Activated naive CD8-positive, alpha-beta T cell treated with anti-CD3 and anti-CD28 coated beads for 36 hours (primary cell): Measurements from ENCODE around the gene SEMA3F. TPM values are rescaled to one million over a fixed set of nuclear protein-coding genes. Genes with fewer than 3 reads are reported as not detected.

Experiments used
- DNase-seq: peaks from one replicate; pipeline ENCODE4 v3.0.0; 2021
- H3K27ac Mint-ChIP-seq: one replicate; pipeline ENCODE4 v1.8.0; 2022; ENCODE audit warnings: mild to moderate bottlenecking, moderate library complexity, mixed read lengths
- H3K27me3 Mint-ChIP-seq: one replicate; pipeline ENCODE4 v1.8.0; 2022; ENCODE audit warnings: mild to moderate bottlenecking, mixed read lengths
- H3K36me3 Mint-ChIP-seq: one replicate; pipeline ENCODE4 v1.8.0; 2021; ENCODE audit warnings: mild to moderate bottlenecking, mixed read lengths
- H3K4me1 Mint-ChIP-seq: one replicate; pipeline ENCODE4 v1.8.0; 2021; ENCODE audit warnings: mixed read lengths
- H3K4me3 Mint-ChIP-seq: one replicate; pipeline ENCODE4 v1.8.0; 2022; ENCODE audit warnings: mild to moderate bottlenecking, moderate library complexity, mixed read lengths
- H3K9me3 Mint-ChIP-seq: one replicate; pipeline ENCODE4 v1.8.0; 2022; ENCODE audit warnings: mixed read lengths
- total RNA-seq, 2 experiments: library from RNA; stranded (reverse); gene quantifications; one replicate each; pipeline ENCODE4 v1.2.3, GENCODE V29; 2021

Gene SEMA3F
- under 1 TPM; 0.10 to 0.28 TPM for total RNA-seq

- H3K4me3 Mint-ChIP-seq: peak within 1 kb of the TSS; percentile 65
Observed at GRCh38 chr3:50154840-50155490, at the start of gene SEMA3F. Gene SEMA3F, plus strand, starts transcription at chr3:50155324. Its CDS starts 4,299 bp downstream, at chr3:50159623.

GRCh38 chr3:50111757-50112156, 43.4 kb upstream of the SEMA3F start:
- DNase-seq: no peak
- Mint-ChIP-seq H3K36me3 (peaks cover 34% of the 10 kb centered on the region), H3K4me1 (peaks cover 2% of the 10 kb centered on the region), H3K4me3 (no peak overlapping the region), H3K9me3 (no peaks in the 10 kb centered on the region), H3K27me3 (no peaks in the 10 kb centered on the region), H3K27ac (no peak overlapping the region)

More at GRCh38 chr3:50154840-50155490, at the start of gene SEMA3F:
- Mint-ChIP-seq H3K27ac (no peak within 1 kb of the TSS), H3K36me3 (no peaks in the 10 kb centered on the region), H3K27me3 (peaks cover 37% of the 10 kb centered on the region), H3K4me1 (peaks cover 7% of the 10 kb centered on the region), H3K9me3 (no peaks in the 10 kb centered on the region)
- DNase-seq: peak; percentile 80

- Mint-ChIP-seq H3K4me1 (no peaks in the 10 kb centered on the region), H3K27ac (no peak overlapping the region), H3K36me3 (peaks cover 27% of the 10 kb centered on the region), H3K9me3 (no peaks in the 10 kb centered on the region), H3K27me3 (no peaks in the 10 kb centered on the region), H3K4me3 (no peak overlapping the region)
- DNase-seq: no peak
Observed at GRCh38 chr3:50112462-50112861, 42.7 kb upstream of the SEMA3F start.

- Mint-ChIP-seq H3K4me1 (peaks cover 3% of the 10 kb centered on the region), H3K4me3 (no peak overlapping the region), H3K27ac (no peak overlapping the region), H3K27me3 (no peaks in the 10 kb centered on the region), H3K9me3 (no peaks in the 10 kb centered on the region), H3K36me3 (peaks cover 14% of the 10 kb centered on the region)
- DNase-seq: no peak
Observed at GRCh38 chr3:50117120-50117519, 38.0 kb upstream of the SEMA3F start.

- Mint-ChIP-seq H3K4me1 (peaks cover 3% of the 10 kb centered on the region), H3K27ac (no peak overlapping the region), H3K36me3 (peaks cover 14% of the 10 kb centered on the region), H3K9me3 (no peaks in the 10 kb centered on the region), H3K27me3 (no peaks in the 10 kb centered on the region), H3K4me3 (no peak overlapping the region)
- no peak for DNase-seq
Observed at GRCh38 chr3:50118237-50118636, 36.9 kb upstream of the SEMA3F start.

- no peaks in the 10 kb centered on the region for H3K27me3 Mint-ChIP-seq
- peaks cover 8% of the 10 kb centered on the region for H3K36me3 Mint-ChIP-seq
- no peak for DNase-seq
Observed at GRCh38 chr3:50119786-50120185, 35.3 kb upstream of the SEMA3F start.

GRCh38 chr3:50120364-50121071, 34.6 kb upstream of the SEMA3F start:
- Mint-ChIP-seq H3K4me1 (peaks cover 3% of the 10 kb centered on the region), H3K27me3 (no peaks in the 10 kb centered on the region), H3K9me3 (no peaks in the 10 kb centered on the region), H3K4me3 (no peak overlapping the region), H3K27ac (no peak overlapping the region), H3K36me3 (peaks cover 5% of the 10 kb centered on the region)
- DNase-seq: no peak

More at GRCh38 chr3:50119786-50120185, 35.3 kb upstream of the SEMA3F start:
- Mint-ChIP-seq H3K27ac (no peak overlapping the region), H3K4me3 (no peak overlapping the region), H3K9me3 (no peaks in the 10 kb centered on the region), H3K4me1 (peaks cover 3% of the 10 kb centered on the region)

GRCh38 chr3:50121072-50122032, 33.8 kb upstream of the SEMA3F start:
- H3K4me1 Mint-ChIP-seq: peaks cover 3% of the 10 kb centered on the region
- peak overlapping the region; percentile 29 for H3K27ac Mint-ChIP-seq
- H3K36me3 Mint-ChIP-seq: no peaks in the 10 kb centered on the region
- H3K27me3 Mint-ChIP-seq: no peaks in the 10 kb centered on the region
- H3K9me3 Mint-ChIP-seq: no peaks in the 10 kb centered on the region
- DNase-seq: peak; percentile 66
- no peak overlapping the region for H3K4me3 Mint-ChIP-seq

GRCh38 chr3:50122071-50122470, 33.1 kb upstream of the SEMA3F start:
- Mint-ChIP-seq H3K9me3 (no peaks in the 10 kb centered on the region), H3K4me1 (peaks cover 3% of the 10 kb centered on the region), H3K4me3 (no peak overlapping the region), H3K27me3 (no peaks in the 10 kb centered on the region), H3K36me3 (no peaks in the 10 kb centered on the region), H3K27ac (no peak overlapping the region)
- no peak for DNase-seq

- no peak overlapping the region for H3K27ac Mint-ChIP-seq
- no peaks in the 10 kb centered on the region for H3K27me3 Mint-ChIP-seq
- H3K36me3 Mint-ChIP-seq: no peaks in the 10 kb centered on the region
- no peak overlapping the region for H3K4me3 Mint-ChIP-seq
- peaks cover 3% of the 10 kb centered on the region for H3K4me1 Mint-ChIP-seq
- no peak for DNase-seq
- H3K9me3 Mint-ChIP-seq: no peaks in the 10 kb centered on the region
Observed at GRCh38 chr3:50122661-50123391, 32.3 kb upstream of the SEMA3F start.

GRCh38 chr3:50123394-50124051, 31.6 kb upstream of the SEMA3F start:
- no peaks in the 10 kb centered on the region for H3K27me3 Mint-ChIP-seq
- no peaks in the 10 kb centered on the region for H3K36me3 Mint-ChIP-seq
- no peak for DNase-seq
- H3K9me3 Mint-ChIP-seq: no peaks in the 10 kb centered on the region
- H3K27ac Mint-ChIP-seq: no peak overlapping the region
- H3K4me1 Mint-ChIP-seq: peaks cover 3% of the 10 kb centered on the region
- H3K4me3 Mint-ChIP-seq: no peak overlapping the region

GRCh38 chr3:50124052-50124799, 30.9 kb upstream of the SEMA3F start:
- Mint-ChIP-seq H3K27ac (no peak overlapping the region), H3K36me3 (no peaks in the 10 kb centered on the region), H3K27me3 (no peaks in the 10 kb centered on the region), H3K4me3 (no peak overlapping the region), H3K4me1 (peaks cover 3% of the 10 kb centered on the region), H3K9me3 (no peaks in the 10 kb centered on the region)
- no peak for DNase-seq

- Mint-ChIP-seq H3K9me3 (no peaks in the 10 kb centered on the region), H3K36me3 (no peaks in the 10 kb centered on the region), H3K4me3 (no peak overlapping the region), H3K4me1 (peaks cover 3% of the 10 kb centered on the region), H3K27ac (no peak overlapping the region), H3K27me3 (no peaks in the 10 kb centered on the region)
- DNase-seq: no peak
Observed at GRCh38 chr3:50124800-50125178, 30.3 kb upstream of the SEMA3F start.
